ENCODE results near the gene TLR6. TPM values are rescaled to one million over a fixed set of nuclear protein-coding genes. Genes with fewer than 3 reads are reported as not detected.

The TLR6 gene
- total RNA-seq, 1 experiment from 2014 or later, result 4.8 TPM

- Histone ChIP-seq H3K36me3 (ENCODE audit: control insufficient read depth in 1 of 2, insufficient read depth in 2 of 2, low read length in 2 of 2) (no peaks in the 10 kb centered on the region), H2AFZ (ENCODE audit: low read depth, low read length, poor library complexity, severe bottlenecking) (no peak overlapping the region), H3K27ac (ENCODE audit: low read depth, low read length) (no peak overlapping the region), H3K9me2 (ENCODE audit: insufficient read depth) (no peaks in the 10 kb centered on the region), H3K4me2 (ENCODE audit: low read length) (no peak overlapping the region), H3K27me3 (ENCODE audit: insufficient read depth, low read length) (no peaks in the 10 kb centered on the region), H3K79me2 (ENCODE audit: insufficient read depth, low read length) (no peaks in the 10 kb centered on the region), H3K4me1 (ENCODE audit: control insufficient read depth in 1 of 2, insufficient read depth in 2 of 2, low read length in 2 of 2) (no peaks in the 10 kb centered on the region), H3K4me3 (replicated peaks in 1 of 2; ENCODE audit: low read depth in 1 of 2, low read length in 2 of 2) (no peak overlapping the region), H3K9me3 (ENCODE audit: control insufficient read depth in 1 of 2, insufficient read depth in 1 of 2, low read depth in 1 of 2, low read length in 2 of 2) (no peaks in the 10 kb centered on the region), H4K20me1 (ENCODE audit: insufficient read depth) (no peaks in the 10 kb centered on the region), H3K9ac (ENCODE audit: low read length) (no peak overlapping the region)
- RAD21 ChIA-PET (ENCODE audit: low non-redundant PET in 1 of 2, low total read pairs in 2 of 2, uncharacterized antibody in 2 of 2, unreplicated experiment in 2 of 2), result no interaction called here
- POLR2A ChIA-PET, result no interaction called here
- no TSS peak for BruUV-seq (replicated peaks)
- ATAC-seq (no peak), DNase-seq (ENCODE audit: low read depth, low spot score) (no peak)
- intact Hi-C loops (cut with micrococcal nuclease), result no loop called here
- TF ChIP-seq ATF3 (IDR thresholded peaks at IDR 0.05) (no peak), POLR2A (IDR thresholded peaks at IDR 0.05; ENCODE audit: borderline replicate concordance, extremely low read depth, insufficient read depth, insufficient read length) (no peak), CEBPB (IDR thresholded peaks at IDR 0.05; ENCODE audit: low read depth) (no peak), REST (IDR thresholded peaks at IDR 0.05; ENCODE audit: low read depth) (no peak), ELF1 (IDR thresholded peaks at IDR 0.05; ENCODE audit: borderline replicate concordance, low read depth) (no peak), EGR1 (IDR thresholded peaks at IDR 0.05; ENCODE audit: low read depth) (no peak), TCF7L2 (IDR thresholded peaks at IDR 0.05; ENCODE audit: borderline replicate concordance, extremely low read depth, insufficient read depth, insufficient read length) (no peak), POLR2AphosphoS5 (IDR thresholded peaks at IDR 0.05; ENCODE audit: low read depth, low read length) (no peak), ZFX (IDR thresholded peaks at IDR 0.05) (no peak)
- CTCF ChIA-PET, result interaction anchor here (1.1 kb wide), 1 partner anchor 604 kb away, joined by 3 read pairs; no protein-coding TSS in a partner anchor
Measured at GRCh38 chr4:38784141-38784540, 72.5 kb downstream of the TLR6 start.
